Ishikawa (cell line): Measurements from ENCODE around the gene PRODH2.

Experiments used
- CEBPB ChIP-seq: IDR thresholded peaks from 2 replicates; pipeline ENCODE4 v1.6.1; 2012
- CREB1 ChIP-seq: IDR thresholded peaks from 2 replicates; pipeline ENCODE4 v1.6.1; 2012; ENCODE audit warnings: low read depth
- EGR1 ChIP-seq: IDR thresholded peaks from 2 replicates; pipeline ENCODE4 v1.6.1; 2012
- EP300 ChIP-seq: IDR thresholded peaks from 2 replicates; pipeline ENCODE4 v1.6.1; 2012; ENCODE audit warnings: borderline replicate concordance
- FOXM1 ChIP-seq: IDR thresholded peaks from 2 replicates; pipeline ENCODE4 v1.6.1; 2012; ENCODE audit warnings: low read depth, borderline replicate concordance
- MAX ChIP-seq: IDR thresholded peaks from 2 replicates; pipeline ENCODE4 v1.6.1; 2012
- NFIC ChIP-seq: IDR thresholded peaks from 2 replicates; pipeline ENCODE4 v1.6.1; 2012
- RAD21 ChIP-seq: IDR thresholded peaks from 2 replicates; pipeline ENCODE4 v1.6.1; 2012; ENCODE audit warnings: low read depth
- REST ChIP-seq: IDR thresholded peaks from 2 replicates; pipeline ENCODE4 v1.6.1; 2012; ENCODE audit warnings: low read depth, mild to moderate bottlenecking
- TAF1 ChIP-seq: IDR thresholded peaks from 2 replicates; pipeline ENCODE4 v1.6.1; 2012; ENCODE audit warnings: low read depth, mild to moderate bottlenecking
- TCF12 ChIP-seq: IDR thresholded peaks from 2 replicates; pipeline ENCODE4 v1.6.1; 2012; ENCODE audit warnings: low read depth
- TEAD4 ChIP-seq: IDR thresholded peaks from 2 replicates; pipeline ENCODE4 v1.6.1; 2012
- USF1 ChIP-seq: IDR thresholded peaks from 2 replicates; pipeline ENCODE4 v1.6.1; 2012
- YY1 ChIP-seq: IDR thresholded peaks from 2 replicates; pipeline ENCODE4 v1.6.1; 2012; ENCODE audit warnings: low read depth
- ZBTB7A ChIP-seq: IDR thresholded peaks from 2 replicates; pipeline ENCODE4 v1.6.1; 2012; ENCODE audit warnings: low read depth

PRODH2 gene

GRCh38 chr19:35764432-35765315 is 48.0 kb downstream of the PRODH2 start:
- TF ChIP-seq REST: no peak
- no peak for TF ChIP-seq CREB1
- no peak for TF ChIP-seq USF1
- no peak for TF ChIP-seq TEAD4
- TF ChIP-seq YY1: no peak
- TF ChIP-seq EGR1: no peak
- no peak for TF ChIP-seq FOXM1
- no peak for TF ChIP-seq TCF12
- no peak for TF ChIP-seq EP300
- TF ChIP-seq ZBTB7A: no peak
- no peak for TF ChIP-seq CEBPB
- TF ChIP-seq TAF1: no peak
- TF ChIP-seq NFIC: no peak
- no peak for TF ChIP-seq RAD21
- no peak for TF ChIP-seq MAX

- no peak for TF ChIP-seq REST
- TF ChIP-seq USF1: peak; percentile 17; the same call in 1 of the 2 replicates
- no peak for TF ChIP-seq TEAD4
Observed at GRCh38 chr19:35760711-35761349, 51.8 kb downstream of the PRODH2 start.

- TF ChIP-seq CEBPB: no peak
- TF ChIP-seq EP300: no peak
- TF ChIP-seq TCF12: no peak
- TF ChIP-seq FOXM1: no peak
- TF ChIP-seq CREB1: no peak
- no peak for TF ChIP-seq EGR1
- TF ChIP-seq RAD21: no peak
- TF ChIP-seq YY1: no peak
- no peak for TF ChIP-seq NFIC
- TF ChIP-seq REST: no peak
Observed at GRCh38 chr19:35759697-35760096, 52.9 kb downstream of the PRODH2 start.

- peak; percentile 54 for TF ChIP-seq TAF1
- no peak for TF ChIP-seq EP300
- peak; percentile 37; the same call in 1 of the 2 replicates for TF ChIP-seq FOXM1
- TF ChIP-seq MAX: peak; percentile 47
- no peak for TF ChIP-seq REST
- TF ChIP-seq RAD21: no peak
- 0 out of 2 replicates have a peak, but pooled peaks have one; percentile 12 for TF ChIP-seq TEAD4
- no peak for TF ChIP-seq NFIC
- TF ChIP-seq EGR1: peak; percentile 85
- no peak; the same call in 1 of the 2 replicates for TF ChIP-seq CEBPB
- TF ChIP-seq CREB1: peak; percentile 31; the same call in 1 of the 2 replicates
- no peak for TF ChIP-seq USF1
- no peak for TF ChIP-seq ZBTB7A
- peak; percentile 28; the same call in 1 of the 2 replicates for TF ChIP-seq TCF12
- peak; percentile 76 for TF ChIP-seq YY1
Observed at GRCh38 chr19:35757749-35758608, 54.7 kb downstream of the PRODH2 start, which contains the start of gene PROSER3. Gene PROSER3 (plus strand): TSS chr19:35758176. CDS start chr19:35758216, 40 bp downstream.
